GM15510 (cell line): ENCODE data around the gene HEATR5A.

Experiments
- POLR2A ChIP-seq: IDR thresholded peaks from 3 replicates; pipeline ENCODE4 v1.6.1; 2011; ENCODE audit warnings: borderline replicate concordance; ENCODE audit not compliant: insufficient read length; ENCODE audit errors: extremely low read depth

Gene HEATR5A

DNA sequence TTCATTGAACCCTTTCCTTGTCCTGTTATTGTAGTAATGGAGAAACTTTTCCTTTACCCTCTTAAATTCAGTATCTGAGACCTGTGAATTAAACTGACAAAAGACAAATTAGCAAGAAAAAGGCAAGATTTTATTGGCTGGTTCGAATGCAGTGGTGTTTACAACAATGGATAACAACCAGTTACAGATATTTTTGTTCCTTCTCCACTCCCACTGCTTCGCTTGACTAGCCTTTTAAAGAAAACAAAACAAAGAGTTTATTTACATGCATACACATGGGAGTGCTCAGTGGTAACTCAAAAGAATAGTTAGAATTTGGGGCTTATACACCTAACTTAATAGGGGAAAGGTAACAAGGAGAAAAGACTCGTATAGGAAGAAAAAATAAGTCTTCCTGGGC lies 175.7 kb downstream of the HEATR5A start:
- no peak for TF ChIP-seq POLR2A

- TF ChIP-seq POLR2A = no peak
These were observed 176.5 kb downstream of the HEATR5A start for GRCh38 chr14:31243860-31244259.
